NB4 (cell line): ENCODE results near the gene TFPI.

Experiments
- CTCF ChIP-seq: IDR thresholded peaks from one replicate; pipeline ENCODE4 v1.5.1; 2012; ENCODE audit warnings: low read depth, low read length
- MAX ChIP-seq: IDR thresholded peaks from 2 replicates; pipeline ENCODE4 v1.6.1; 2011; ENCODE audit warnings: low read depth, low read length

GRCh38 chr2:187511356-187512315 is 42.6 kb downstream of the TFPI start:
- TF ChIP-seq CTCF (no peak), MAX (no peak)
